Fibroblast of skin of right biceps (primary cell): ENCODE results near the gene TSSC4.
A peak's percentile ranks its signal among the peaks of the same experiment; 100 is the strongest.

Experiments
- DNase-seq: peaks from one replicate; pipeline ENCODE4 v3.0.0-alpha.2; 2013

The TSSC4 gene

DNA sequence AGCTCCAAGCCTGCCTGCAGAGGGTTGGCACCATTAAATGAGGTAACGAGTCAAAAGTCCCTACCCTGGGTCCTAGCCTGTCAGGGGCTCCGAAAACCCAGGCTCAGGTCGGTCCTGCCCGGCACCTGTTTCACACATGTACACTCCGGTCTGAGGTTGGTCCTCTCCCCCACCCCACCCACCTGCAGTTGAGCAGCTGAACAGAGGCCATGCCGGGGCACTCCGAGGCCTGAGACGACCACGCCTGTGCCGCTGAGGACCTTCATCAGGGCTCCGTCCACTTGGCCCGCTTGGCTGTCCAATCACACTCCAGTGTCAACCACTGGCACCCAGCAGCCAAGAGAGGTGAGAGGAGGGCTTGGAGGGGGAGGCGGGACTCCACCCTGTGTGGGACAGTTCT, 1.6 kb downstream of the TSSC4 start:
- no peak for DNase-seq

- no peak for DNase-seq
Observed at GRCh38 chr11:2402890-2403645, 2.5 kb downstream of the TSSC4 start.

GRCh38 chr11:2404735-2405196, 4.2 kb downstream of the TSSC4 start:
- no peak for DNase-seq

- no peak for DNase-seq
Observed at GRCh38 chr11:2406451-2406850, 5.9 kb downstream of the TSSC4 start.

- DNase-seq = no peak
Observed at GRCh38 chr11:2406878-2407410, 6.4 kb downstream of the TSSC4 start.

GRCh38 chr11:2408671-2409070, 8.1 kb downstream of the TSSC4 start:
- DNase-seq = no peak

- no peak for DNase-seq
Observed at GRCh38 chr11:2409126-2409525, 8.6 kb downstream of the TSSC4 start.

DNA sequence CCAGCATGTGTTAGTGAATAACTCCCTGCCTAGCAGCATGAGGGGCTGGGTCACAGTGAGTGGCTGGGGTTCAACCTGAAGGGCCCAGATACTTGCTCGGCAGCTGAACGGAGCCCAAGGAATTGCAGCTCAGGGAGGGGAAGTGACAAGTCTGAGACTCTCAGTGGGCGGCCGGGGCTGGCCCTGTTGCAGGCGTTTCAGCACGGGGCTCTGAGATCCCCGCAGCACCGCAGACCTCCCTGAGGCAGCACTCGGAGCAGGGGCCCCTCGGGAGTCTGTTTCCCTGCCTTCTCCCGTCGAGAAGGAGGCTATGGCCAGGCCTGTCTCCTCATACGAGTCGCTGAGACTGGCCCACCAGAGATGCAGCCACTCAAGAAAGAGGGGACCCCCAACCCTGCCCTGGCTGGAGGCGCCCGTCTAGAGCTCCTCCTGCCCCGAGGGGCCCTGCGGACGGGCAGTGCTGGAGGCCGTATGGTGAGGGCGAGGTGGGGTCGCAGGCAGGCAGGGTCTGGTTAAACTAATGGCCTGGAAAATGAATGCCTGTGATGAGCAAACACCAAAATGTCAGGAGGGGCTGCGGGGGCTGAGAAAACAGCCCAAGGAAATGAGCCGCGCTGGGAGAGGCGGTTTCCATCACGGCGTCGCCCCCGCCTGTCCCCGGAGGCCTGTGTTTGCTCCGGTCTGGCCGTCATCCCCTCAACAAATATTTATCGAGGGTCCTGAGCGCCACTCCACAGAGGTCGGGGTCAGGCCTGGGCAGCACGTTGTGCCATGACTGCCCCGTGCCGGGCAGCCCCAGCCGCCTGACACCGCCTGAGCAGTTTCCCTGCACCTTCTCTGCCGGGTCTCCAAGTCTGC, 9.3 kb downstream of the TSSC4 start:
- DNase-seq = no peak

DNA sequence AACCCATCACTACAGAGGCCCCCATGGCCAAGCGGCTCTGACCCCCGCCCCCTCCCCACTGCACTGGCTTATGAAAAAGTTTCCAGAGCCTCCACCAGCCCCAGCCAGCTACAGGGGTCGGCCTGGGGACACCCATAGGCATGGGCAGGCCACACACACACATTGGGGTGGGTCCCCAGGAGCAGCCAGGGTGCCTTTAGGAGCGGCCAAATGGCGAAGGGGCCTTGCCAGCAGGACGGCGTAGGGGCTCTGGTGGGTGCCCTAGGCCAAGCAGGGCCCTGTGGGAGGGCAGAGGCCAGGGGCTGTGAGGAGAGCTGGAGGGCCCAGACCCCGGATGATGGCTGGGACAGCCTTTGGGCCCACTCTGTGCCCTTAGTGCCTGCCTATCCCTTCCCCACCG, 10.1 kb downstream of the TSSC4 start:
- DNase-seq = no peak

- no peak for DNase-seq
Observed at GRCh38 chr11:2411446-2412305, 11.1 kb downstream of the TSSC4 start.

GRCh38 chr11:2412323-2412722, 11.8 kb downstream of the TSSC4 start:
- DNase-seq = no peak

DNA sequence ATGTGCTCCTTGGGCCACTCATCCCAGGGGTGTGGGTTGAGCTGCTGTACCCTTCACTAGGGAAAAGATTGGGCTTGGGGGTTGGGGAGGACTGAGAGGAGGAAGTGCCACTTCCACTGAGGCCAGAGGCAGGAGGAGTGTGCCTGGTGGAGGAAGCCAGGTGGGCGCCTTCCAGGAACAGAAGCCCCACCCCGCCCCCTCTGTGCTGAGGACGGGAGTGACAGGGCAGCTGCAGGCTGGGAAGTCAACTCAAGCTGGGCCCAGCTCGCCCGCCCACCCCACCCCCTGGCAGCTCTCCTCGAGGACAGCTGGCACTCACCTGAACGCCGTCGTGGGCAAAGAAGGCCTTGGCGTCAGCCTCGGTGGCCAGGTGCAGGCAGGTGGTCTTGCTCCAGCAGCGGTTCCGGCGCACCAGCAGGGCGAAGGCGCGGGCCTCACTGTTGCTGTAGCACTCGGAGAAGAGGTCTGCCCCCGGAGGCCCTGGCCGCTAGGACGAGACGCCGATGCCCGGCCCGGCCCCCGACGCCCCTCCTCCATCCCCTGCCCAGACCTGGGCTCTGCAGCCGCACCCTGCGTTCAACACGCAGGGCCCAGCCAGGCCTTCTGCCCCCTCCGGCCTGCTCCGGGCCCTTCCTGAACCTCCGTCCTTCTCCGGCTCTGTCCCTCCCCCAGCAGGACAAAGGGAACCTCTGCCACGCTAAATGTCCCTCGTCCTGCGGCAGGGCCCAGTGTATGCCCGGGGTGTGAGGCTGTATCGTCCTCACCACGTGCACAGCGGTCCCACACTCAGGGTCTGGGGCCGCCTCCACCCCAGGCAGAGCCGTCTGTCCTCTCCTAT, 13.4 kb downstream of the TSSC4 start:
- no peak for DNase-seq

DNA sequence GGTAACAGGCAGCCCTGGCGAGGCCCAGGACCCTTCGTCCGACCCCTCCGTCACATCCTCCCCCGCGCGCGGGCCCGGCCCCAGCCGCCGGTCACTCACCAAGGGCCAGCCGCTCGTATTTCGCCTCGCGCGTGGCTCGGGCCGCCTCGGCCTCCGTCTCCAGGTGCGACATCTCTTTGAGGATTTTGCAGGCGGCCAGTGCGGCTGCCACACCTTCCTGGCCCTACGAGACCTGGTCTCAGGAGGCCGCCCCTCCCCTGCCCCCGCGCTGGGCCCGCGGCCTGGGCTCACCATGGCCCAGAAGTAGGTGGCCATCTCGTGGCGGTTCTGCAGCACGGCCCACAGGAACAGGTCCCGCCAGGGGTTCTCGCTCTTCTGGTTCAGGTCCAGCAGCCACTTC, 14.1 kb downstream of the TSSC4 start:
- no peak for DNase-seq

DNA sequence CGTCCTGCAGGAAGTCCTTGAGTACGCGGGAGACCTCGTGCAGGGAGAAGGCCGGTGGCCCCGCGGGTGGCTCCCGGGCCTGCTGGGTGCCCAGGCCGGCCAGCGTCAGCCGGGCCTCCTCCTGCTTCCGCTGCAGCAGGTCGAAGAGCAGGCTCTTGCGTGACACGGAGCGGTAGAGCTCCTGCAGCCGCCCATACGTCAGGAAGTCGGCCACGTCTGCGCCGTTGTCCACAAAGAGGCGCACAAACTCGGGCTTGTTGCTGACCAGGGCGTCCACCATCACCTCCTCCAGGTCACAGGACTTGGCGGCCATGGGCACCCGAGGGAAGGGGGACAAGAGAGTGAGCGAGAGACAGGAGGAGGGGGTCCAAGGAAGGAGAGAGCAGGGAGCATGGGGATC, 14.6 kb downstream of the TSSC4 start:
- no peak for DNase-seq

- no peak for DNase-seq
Observed at GRCh38 chr11:2415601-2416380, 15.2 kb downstream of the TSSC4 start.

- no peak for DNase-seq
Observed at GRCh38 chr11:2416765-2417164, 16.2 kb downstream of the TSSC4 start.

- DNase-seq = no peak
Observed at GRCh38 chr11:2417856-2418692, 17.5 kb downstream of the TSSC4 start.

DNA sequence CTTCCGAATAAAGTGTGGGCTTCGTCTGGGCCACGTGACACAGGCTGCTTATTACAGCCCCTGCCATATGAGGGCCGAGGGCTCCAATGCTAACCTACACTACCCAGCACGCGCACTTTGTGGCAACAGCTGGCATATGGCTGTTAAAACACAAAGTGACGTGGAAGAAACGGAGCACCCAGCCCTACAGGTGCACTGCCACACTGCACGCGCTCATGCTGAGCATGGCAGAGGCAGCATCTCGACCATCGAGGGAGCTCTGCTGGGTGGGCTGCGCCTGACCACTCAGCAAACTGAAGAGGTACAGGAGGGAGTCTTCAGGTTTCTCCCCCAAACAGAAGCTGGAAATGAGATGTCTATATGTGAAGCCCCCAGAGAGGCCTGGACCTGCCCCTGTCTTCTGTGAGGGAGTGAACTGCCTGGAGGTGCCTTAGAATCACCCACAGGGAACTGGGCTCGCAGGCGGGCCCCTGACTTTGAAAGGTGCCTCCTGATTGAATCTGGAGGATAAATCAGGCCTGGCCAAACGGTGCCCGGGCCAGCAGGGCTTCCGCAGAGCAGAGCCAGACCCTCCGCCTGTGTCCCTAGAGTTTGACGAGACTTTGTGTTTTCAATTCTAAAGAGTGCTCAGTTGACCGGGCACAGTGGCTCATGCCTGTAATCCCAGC, 18.3 kb downstream of the TSSC4 start:
- no peak for DNase-seq

- DNase-seq = peak; percentile 52
Observed at GRCh38 chr11:2419638-2420501, 19.3 kb downstream of the TSSC4 start.
